GM12878 (cell line): ENCODE measurements around the gene SARS1. TPM values are rescaled to one million over a fixed set of nuclear protein-coding genes. Genes with fewer than 3 reads are reported as not detected.
"Not testable (repeated sequence)": the region's sequence is repeated elsewhere in the genome, so short reads cannot be mapped to it uniquely, and the experiment has no call there.

ENCODE experiments used
- ATAC-seq: fragments of 200-7000 bp; cut with Tn5 transposase; 3 replicates; pipeline ENCODE4 v1.9.1; 2020; ENCODE audit warnings: mild to moderate bottlenecking, moderate library complexity
- BruUV-seq: library from RNA; stranded (reverse); fragments of 400-500 nt; replicated peaks from 2 replicates; lab custom pipeline; 2021; lab: Mats Ljungman, UMichigan
- CTCF ChIA-PET: fragments of 300-600 bp; sonication (Branson Sonifier 250); formaldehyde crosslinking; extraction: SDS; loops from one replicate; lab custom pipeline; 2021; ENCODE audit warnings: inconsistent platforms; lab: Yijun Ruan, JAX
- POLR2A ChIA-PET: fragments of 350-600 bp; formaldehyde crosslinking; extraction: SDS; loops from one replicate; lab custom pipeline; 2021; ENCODE audit warnings: inconsistent platforms; lab: Charles Lee
- RAD21 ChIA-PET: fragments of 300-600 bp; sonication (Branson Sonifier 250); formaldehyde crosslinking; loops from one replicate; lab custom pipeline; 2023; ENCODE audit warnings: antibody characterized with exemption; ENCODE audit not compliant: unreplicated experiment; lab: Charles Lee
- SMC1A ChIA-PET: fragments of 300-600 bp; sonication (Branson Sonifier 250); formaldehyde crosslinking; loops from one replicate; lab custom pipeline; 2023; ENCODE audit not compliant: unreplicated experiment, uncharacterized antibody; lab: Charles Lee
- DNase-seq: peaks from one replicate; pipeline ENCODE4 v3.0.0-alpha.2; 2011; ENCODE audit warnings: low read depth, low spot score
- FAIRE-seq: peaks from 3 replicates; lab custom pipeline; 2011; peaks lifted over from hg19 to GRCh38; lab: Jason Lieb, UNC
- H2AFZ ChIP-seq: 2 replicates; pipeline ENCODE4 v1.6.0; 2011; ENCODE audit warnings: low read depth, low read length, control low read depth; ENCODE audit not compliant: control insufficient read depth
- H3K27ac ChIP-seq: 2 replicates; pipeline ENCODE4 v1.5.1; 2011; ENCODE audit warnings: control low read depth; ENCODE audit not compliant: control insufficient read depth, insufficient read depth
- H3K27me3 ChIP-seq, 2 experiments: replicated peaks in 1 of 2; 2 replicates each; pipeline versions ENCODE4 v1.6.0 to v1.6.1; 2011; ENCODE audit warnings: low read length in 1 of 2; ENCODE audit not compliant: control insufficient read depth in 2 of 2, insufficient read depth in 2 of 2
- H3K36me3 ChIP-seq, 2 experiments: 2 replicates each; pipeline ENCODE4 v1.5.1; 2011; ENCODE audit warnings: low read length in 1 of 2; ENCODE audit not compliant: control insufficient read depth in 2 of 2, insufficient read depth in 2 of 2
- H3K4me1 ChIP-seq: 2 replicates; pipeline ENCODE4 v1.6.1; 2011; ENCODE audit warnings: mild to moderate bottlenecking, low read length, moderate library complexity, mixed read lengths; ENCODE audit not compliant: control insufficient read depth, insufficient read depth
- H3K4me2 ChIP-seq: 2 replicates; pipeline ENCODE4 v1.6.0; 2011; ENCODE audit warnings: control low read depth; ENCODE audit not compliant: control insufficient read depth, insufficient read depth
- H3K4me3 ChIP-seq: fragments of 200-600 bp; sonication (generic); 2 replicates; pipeline ENCODE4 v1.5.1; 2016
- H3K79me2 ChIP-seq: 2 replicates; pipeline ENCODE4 v1.6.0; 2011; ENCODE audit warnings: low read length; ENCODE audit not compliant: control insufficient read depth, insufficient read depth
- H3K9ac ChIP-seq: 2 replicates; pipeline ENCODE4 v1.8.0; 2011; ENCODE audit warnings: low read length, control low read depth, mixed read lengths; ENCODE audit not compliant: control insufficient read depth, insufficient read depth
- H3K9me3 ChIP-seq: replicated peaks from 3 replicates; pipeline ENCODE4 v1.5.1; 2011; ENCODE audit warnings: mild to moderate bottlenecking, low read length; ENCODE audit not compliant: control insufficient read depth, insufficient read depth
- H4K20me1 ChIP-seq: 2 replicates; pipeline ENCODE4 v1.6.0; 2011; ENCODE audit not compliant: control insufficient read depth, insufficient read depth
- CREB1 ChIP-seq: IDR thresholded peaks from 2 replicates; pipeline ENCODE4 v1.6.1; 2012; ENCODE audit warnings: low read depth, mild to moderate bottlenecking, inconsistent platforms
- ETV6 ChIP-seq, 2 experiments: fragments of 450-650 bp in 1 of 2; IDR thresholded peaks in 1 of 2; conservative IDR thresholded peaks in 1 of 2; 2 replicates each; pipeline ENCODE4 v1.6.1; 2014; ENCODE audit warnings: antibody characterized with exemption in 1 of 2, borderline replicate concordance in 1 of 2, low read depth in 1 of 2, mild to moderate bottlenecking in 1 of 2, moderate library complexity in 1 of 2
- MXI1 ChIP-seq: fragments of 150-350 bp; IDR thresholded peaks from 2 replicates; pipeline ENCODE4 v1.6.1; 2011; ENCODE audit warnings: low read depth, mild to moderate bottlenecking, inconsistent platforms, low read length, improper control_type of control experiment
- NKRF ChIP-seq: fragments of 450-650 bp; conservative IDR thresholded peaks from 2 replicates; pipeline ENCODE4 v1.6.1; 2017; ENCODE audit warnings: mild to moderate bottlenecking, moderate library complexity
- SMAD1 ChIP-seq: fragments of 450-650 bp; IDR thresholded peaks from 2 replicates; pipeline ENCODE4 v1.6.1; 2018; ENCODE audit warnings: mild to moderate bottlenecking, low read depth; ENCODE audit not compliant: partially characterized antibody
- TCF3 ChIP-seq: IDR thresholded peaks from 2 replicates; pipeline ENCODE4 v1.6.1; 2012; ENCODE audit warnings: low read depth, mild to moderate bottlenecking, low read length, borderline replicate concordance; ENCODE audit not compliant: insufficient read depth
- WGBS: methylation state at CpG from one replicate; pipeline ENCODE4 v1.1.6; 2016; ENCODE audit warnings: low lambda C conversion rate; ENCODE audit not compliant: insufficient replicate concordance, insufficient coverage; ENCODE audit errors: missing lambda C conversion rate; 5-methylcytosine and 5-hydroxymethylcytosine counted together
- in situ Hi-C: fragments of 300-500 bp; cut with MboI; formaldehyde crosslinking; loops from 9 replicates; pipeline ENCODE4 v1.14.3; 2018; ENCODE audit warnings: mixed read lengths
- intact Hi-C: fragments of 100-400 bp; cut with micrococcal nuclease; formaldehyde crosslinking; loops from one replicate; pipeline ENCODE4 v1.14.2; 2022; ENCODE audit not compliant: unreplicated experiment
- polyA plus RNA-seq, 11 experiments: library from polyadenylated mRNA; depleted of rRNA in 4 of 11; unstranded in 6 of 11; stranded (reverse) in 5 of 11; fragments of >200 nt; fragmentation: Nextera tagmentation in 4 of 11; fragmentation: Illumina TruSeq in 1 of 11; extraction: Ambion mirVana in 4 of 11; extraction: Trizol in 1 of 11; gene quantifications; 1 replicate in 1 of 11; 2 replicates in 10 of 11; pipeline versions ENCODE4 v1.2.1 to v1.2.3, GENCODE V29; 2011 to 2016; ENCODE audit warnings: inconsistent platforms in 2 of 11, missing spikeins in 2 of 11, low read depth in 1 of 11
- total RNA-seq, 4 experiments: library from RNA; depleted of rRNA in 3 of 4; stranded (reverse); fragments of >200 nt in 3 of 4; fragmentation: Illumina TruSeq in 1 of 4; extraction: Trizol in 1 of 4; gene quantifications; 2 replicates each; pipeline versions ENCODE4 v1.2.1 to v1.2.3, GENCODE V29; 2013 to 2021

SARS1 gene
- total and polyA plus RNA-seq, 10 of the 15 experiments (the other 5 are each of a cell fraction or from before 2014, with no cell fraction given): 103 to 202 (median 138) TPM

- SMC1A ChIA-PET: no interaction called here
- Histone ChIP-seq H4K20me1 (no peaks in the 10 kb centered on the region), H2AFZ (no peak overlapping the region), H3K9ac (no peak overlapping the region), H3K79me2 (peaks cover 62% of the 10 kb centered on the region), H3K36me3 (peaks cover 0 to 5% of the 10 kb centered on the region in 2 experiments; a peak in 2 of 4 replicates), H3K4me2 (no peak overlapping the region; the same call in 1 of the 2 replicates), H3K9me3 (no peaks in the 10 kb centered on the region), H3K27ac (no peak overlapping the region), H3K4me1 (no peaks in the 10 kb centered on the region), H3K27me3 (no peaks in the 10 kb centered on the region), H3K4me3 (no peak overlapping the region)
- no peak for ATAC-seq
- in situ Hi-C loops: no loop called here
- intact Hi-C loops: no loop called here
- TF ChIP-seq CREB1 (no peak), MXI1 (no peak), TCF3 (no peak), ETV6 (conservative IDR thresholded peaks at IDR 0.05 in 1 of 2, IDR thresholded peaks at IDR 0.05 in 1 of 2; ENCODE audit: borderline replicate concordance in 1 of 2, low read depth in 1 of 2) (no peak), SMAD1 (no peak), NKRF (no peak)
- no peak for FAIRE-seq
- RAD21 ChIA-PET: interaction anchor here (0.9 kb wide), 1 partner anchor 314 kb away, joined by 3 read pairs; no protein-coding TSS in a partner anchor
- POLR2A ChIA-PET: interaction anchor here (0.6 to 0.7 kb wide), 2 partner anchors 46 to 65 kb away, joined by 3 to 5 read pairs; partner anchors contain the start of gene PSRC1
- WGBS: 97% methylated on average over 3 of the region's 3 CpGs
- no peak for DNase-seq
- CTCF ChIA-PET: no interaction called here
- no TSS peak for BruUV-seq
Observed at GRCh38 chr1:109218516-109218915, 4.8 kb downstream of the SARS1 start.

GRCh38 chr1:109221201-109221600 is 7.5 kb downstream of the SARS1 start:
- in situ Hi-C loops, DNase-seq, H3K4me1 ChIP-seq, H3K36me3 ChIP-seq, H3K9me3 ChIP-seq, intact Hi-C loops, H2AFZ ChIP-seq, FAIRE-seq, H3K27me3 ChIP-seq, H4K20me1 ChIP-seq, H3K4me3 ChIP-seq, RAD21 ChIA-PET, H3K4me2 ChIP-seq, BruUV-seq, H3K9ac ChIP-seq, H3K27ac ChIP-seq, ATAC-seq, CTCF ChIA-PET, POLR2A ChIA-PET: not testable (repeated sequence)
- WGBS: 99% methylated on average over 9 of the region's 9 CpGs
- SMC1A ChIA-PET: interaction anchor here (1.0 kb wide), 1 partner anchor 11 kb away, joined by 3 read pairs; no protein-coding TSS in a partner anchor
- H3K79me2 ChIP-seq: peaks cover 38% of the 10 kb centered on the region
